Kidney (tissue), 14 donors: ENCODE results near the gene TAS2R10. TPM values are rescaled to one million over a fixed set of nuclear protein-coding genes. Genes with fewer than 3 reads are reported as not detected.

ENCODE experiments used
- DNase-seq, 5 donors: peaks; one replicate each; pipeline ENCODE4 v3.0.0-alpha.2; 2013 to 2020
- FAIRE-seq: peaks from 2 replicates; lab custom pipeline; 2012; peaks lifted over from hg19 to GRCh38; lab: Jason Lieb, UNC
- H3K27ac ChIP-seq, 2 donors: one replicate each; pipeline ENCODE4 v1.7.0; 2013; ENCODE audit warnings: low read depth in 2 of 2, low read length in 2 of 2, inconsistent platforms in 1 of 2
- H3K27me3 ChIP-seq: one replicate; pipeline ENCODE4 v1.7.1; 2013; ENCODE audit warnings: low read length, inconsistent platforms; ENCODE audit not compliant: control insufficient read depth, insufficient read depth
- H3K36me3 ChIP-seq, 3 donors: one replicate each; pipeline versions ENCODE4 v1.7.0 to v1.7.1; 2013; ENCODE audit warnings: low read length in 3 of 3, control low read depth in 1 of 3, inconsistent platforms in 1 of 3; ENCODE audit not compliant: insufficient read depth in 3 of 3, control insufficient read depth in 2 of 3
- H3K4me1 ChIP-seq, 3 donors: one replicate each; pipeline versions ENCODE4 v1.7.0 to v1.7.1; 2013; ENCODE audit warnings: low read length in 3 of 3, inconsistent platforms in 1 of 3, low read depth in 1 of 3; ENCODE audit not compliant: control insufficient read depth in 2 of 3, insufficient read depth in 2 of 3
- H3K4me3 ChIP-seq, 3 donors: one replicate each; pipeline versions ENCODE4 v1.7.0 to v1.8.1; 2013; ENCODE audit warnings: low read length in 3 of 3, control low read depth in 1 of 3, inconsistent platforms in 1 of 3
- H3K9ac ChIP-seq, 3 donors: one replicate each; pipeline versions ENCODE4 v1.7.0 to v1.7.1; 2013; ENCODE audit warnings: low read length in 3 of 3, control low read depth in 1 of 3, inconsistent platforms in 1 of 3
- H3K9me3 ChIP-seq, 3 donors: one replicate each; pipeline versions ENCODE4 v1.7.0 to v1.7.1; 2013; ENCODE audit warnings: low read length in 3 of 3, control low read depth in 1 of 3, inconsistent platforms in 1 of 3; ENCODE audit not compliant: control insufficient read depth in 2 of 3, insufficient read depth in 1 of 3
- CTCF ChIP-seq: IDR thresholded peaks from 3 replicates; pipeline ENCODE4 v1.5.1; 2012; ENCODE audit warnings: mild to moderate bottlenecking, moderate library complexity, borderline replicate concordance; ENCODE audit not compliant: insufficient read depth; ENCODE audit errors: extremely low read depth
- intact Hi-C: fragments of 100-400 bp; cut with DNase I; formaldehyde crosslinking; loops from one replicate; pipeline ENCODE4 v1.11.1; 2022
- polyA plus RNA-seq: library from polyadenylated mRNA; stranded (reverse); fragments of 350-450 nt; fragmentation: Illumina TruSeq; extraction: RNeasy Lipid Tissue Mini Kit (QIAGEN cat#74804); gene quantifications from one replicate; pipeline ENCODE4 v1.2.3, GENCODE V29; 2014; ENCODE audit warnings: low read depth, low replicate concordance; ENCODE audit not compliant: insufficient read depth
- total RNA-seq: library from RNA; stranded (reverse); fragmentation: NEBNext Ultra II Directional; extraction: Animal tissue kit (Norgen Biotek cat#: 25700); gene quantifications from one replicate; pipeline ENCODE4 v1.2.1, GENCODE V29; 2021
- donor health status: control.
- donor health status: control.
- donor health status: control.
- donor health status: control.
- donor health status: control.
- donor health status: DM: yes; HTN: yes; CAD: no.
- donor health status: Normal renal cell carcinoma (clear cell type).

The TAS2R10 gene
- total and polyA plus RNA-seq, 2 donors from 2014 or later = 0.82 TPM; not detected in 1

- FAIRE-seq (no peak), DNase-seq (no peak)
- Histone ChIP-seq H3K4me3 (no peak overlapping the region), H3K27ac (no peak overlapping the region), H3K27me3 (no peaks in the 10 kb centered on the region), H3K9ac (no peak overlapping the region), H3K36me3 (no peaks in the 10 kb centered on the region), H3K4me1 (no peaks in the 10 kb centered on the region), H3K9me3 (no peaks in the 10 kb centered on the region)
- no peak for TF ChIP-seq CTCF
- intact Hi-C loops = no loop called here
Measured at GRCh38 chr12:10783252-10783651, 42.9 kb downstream of the TAS2R10 start.

- DNase-seq (no peak), FAIRE-seq (no peak)
- Histone ChIP-seq H3K9ac (no peak overlapping the region), H3K36me3 (no peaks in the 10 kb centered on the region), H3K9me3 (no peaks in the 10 kb centered on the region), H3K4me1 (no peaks in the 10 kb centered on the region), H3K27me3 (no peaks in the 10 kb centered on the region), H3K4me3 (no peak overlapping the region), H3K27ac (no peak overlapping the region)
- intact Hi-C loops = loop anchor here (10.0 kb wide), 1 partner anchor 706 kb away; no protein-coding TSS in a partner anchor
- TF ChIP-seq CTCF = no peak
Measured at GRCh38 chr12:10779103-10779502, 47.1 kb downstream of the TAS2R10 start.

Other genes with a start within 250 kb of the TAS2R10 start
- gene MAGOHB, start 212.7 kb downstream of the TAS2R10 start, total RNA-seq = 20.0 TPM
- gene MAGOHB, start 212.7 kb downstream of the TAS2R10 start, polyA plus RNA-seq = 31.7 TPM
- gene STYK1, start 152.3 kb downstream of the TAS2R10 start, total RNA-seq = 1.6 TPM
- gene STYK1, start 152.3 kb downstream of the TAS2R10 start, polyA plus RNA-seq = 0.58 TPM
- 347 TPM for gene YBX3, start 103.0 kb downstream of the TAS2R10 start, total RNA-seq
- 86.9 TPM for gene YBX3, start 103.0 kb downstream of the TAS2R10 start, polyA plus RNA-seq
- not detected for gene TAS2R7, start 23.7 kb downstream of the TAS2R10 start, total RNA-seq
- gene TAS2R7, start 23.7 kb downstream of the TAS2R10 start, polyA plus RNA-seq = not detected
- gene TAS2R8, start 19.1 kb downstream of the TAS2R10 start, total RNA-seq = not detected
- not detected for gene TAS2R8, start 19.1 kb downstream of the TAS2R10 start, polyA plus RNA-seq
- not detected for gene TAS2R9, start 16.2 kb downstream of the TAS2R10 start, total RNA-seq
- gene TAS2R9, start 16.2 kb downstream of the TAS2R10 start, polyA plus RNA-seq = not detected
- gene PRR4, start 23.1 kb upstream of the TAS2R10 start, total RNA-seq = 1.8 TPM
- gene PRR4, start 23.1 kb upstream of the TAS2R10 start, polyA plus RNA-seq = 3.2 TPM
- gene PRH1, start 57.9 kb upstream of the TAS2R10 start, total RNA-seq = 28.7 TPM
- 3.2 TPM for gene PRH1, start 57.9 kb upstream of the TAS2R10 start, polyA plus RNA-seq
- gene TAS2R13, start 83.2 kb upstream of the TAS2R10 start, total RNA-seq = 2.8 TPM
- not detected for gene TAS2R13, start 83.2 kb upstream of the TAS2R10 start, polyA plus RNA-seq
- gene PRH2, start 102.9 kb upstream of the TAS2R10 start, total RNA-seq = not detected
- not detected for gene PRH2, start 102.9 kb upstream of the TAS2R10 start, polyA plus RNA-seq
- gene TAS2R14, start 112.9 kb upstream of the TAS2R10 start, total RNA-seq = 3.9 TPM
- 0.75 TPM for gene TAS2R14, start 112.9 kb upstream of the TAS2R10 start, polyA plus RNA-seq
- 2.0 TPM for gene TAS2R50, start 160.6 kb upstream of the TAS2R10 start, total RNA-seq
- gene TAS2R50, start 160.6 kb upstream of the TAS2R10 start, polyA plus RNA-seq = not detected
- 4.1 TPM for gene TAS2R20, start 171.9 kb upstream of the TAS2R10 start, total RNA-seq
- 0.47 TPM for gene TAS2R20, start 171.9 kb upstream of the TAS2R10 start, polyA plus RNA-seq
- gene TAS2R19, start 196.3 kb upstream of the TAS2R10 start, total RNA-seq = 4.6 TPM
- gene TAS2R19, start 196.3 kb upstream of the TAS2R10 start, polyA plus RNA-seq = not detected
- gene TAS2R31, start 205.0 kb upstream of the TAS2R10 start, total RNA-seq = 5.9 TPM
- gene TAS2R31, start 205.0 kb upstream of the TAS2R10 start, polyA plus RNA-seq = not detected
- gene TAS2R46, start 235.9 kb upstream of the TAS2R10 start, total RNA-seq = 1.6 TPM
- gene TAS2R46, start 235.9 kb upstream of the TAS2R10 start, polyA plus RNA-seq = not detected